Spleen (tissue), 11 donors: ENCODE results near the gene PITRM1. TPM values are rescaled to one million over a fixed set of nuclear protein-coding genes. Genes with fewer than 3 reads are reported as not detected.

Experiments
- DNase-seq: peaks from one replicate; pipeline ENCODE4 v3.0.0-alpha.2; 2020
- H3K27ac ChIP-seq, 8 donors: fragments of 200-600 bp; sonication (generic) in 7 of 8; 1 replicate in 4 of 8; 2 replicates in 4 of 8; pipeline versions ENCODE4 v1.5.0 to v1.8.0; 2016 to 2021; ENCODE audit warnings: inconsistent platforms in 4 of 8, mild to moderate bottlenecking in 4 of 8, moderate library complexity in 1 of 8
- H3K27me3 ChIP-seq, 7 donors: fragments of 200-600 bp; sonication (generic) in 6 of 7; replicated peaks in 1 of 7; 1 replicate in 4 of 7; 2 replicates in 3 of 7; pipeline versions ENCODE4 v1.5.0 to v1.8.0; 2016 to 2021; ENCODE audit warnings: inconsistent platforms in 3 of 7, mild to moderate bottlenecking in 1 of 7
- H3K36me3 ChIP-seq, 6 donors: fragments of 200-600 bp; sonication (generic) in 5 of 6; 1 replicate in 4 of 6; 2 replicates in 2 of 6; pipeline versions ENCODE4 v1.5.0 to v1.8.0; 2016 to 2021; ENCODE audit warnings: inconsistent platforms in 2 of 6
- H3K4me1 ChIP-seq, 6 donors: fragments of 200-600 bp; sonication (generic) in 5 of 6; 1 replicate in 3 of 6; 2 replicates in 3 of 6; pipeline versions ENCODE4 v1.5.0 to v1.8.0; 2016 to 2021; ENCODE audit warnings: inconsistent platforms in 3 of 6
- H3K4me3 ChIP-seq, 8 donors: fragments of 200-600 bp; sonication (generic) in 7 of 8; 1 replicate in 4 of 8; 2 replicates in 4 of 8; pipeline versions ENCODE4 v1.5.0 to v1.8.0; 2016 to 2021; ENCODE audit warnings: inconsistent platforms in 4 of 8, mild to moderate bottlenecking in 4 of 8, moderate library complexity in 2 of 8
- H3K9me3 ChIP-seq, 8 donors: fragments of 200-600 bp; sonication (generic) in 7 of 8; 1 replicate in 4 of 8; 2 replicates in 4 of 8; pipeline versions ENCODE4 v1.5.0 to v1.8.0; 2016 to 2021; ENCODE audit warnings: inconsistent platforms in 4 of 8
- POLR2A ChIP-seq, 3 donors: fragments of 450-650 bp; IDR thresholded peaks; one replicate each; pipeline ENCODE4 v1.5.1; 2017; ENCODE audit warnings: antibody characterized with exemption in 3 of 3, mild to moderate bottlenecking in 1 of 3
- POLR2AphosphoS5 ChIP-seq, 3 donors: sonication (generic); formaldehyde crosslinking; IDR thresholded peaks; one replicate each; pipeline ENCODE4 v1.5.1; 2017; ENCODE audit warnings: antibody characterized with exemption in 3 of 3
- WGBS, 5 donors: extraction: QIAGEN DNeasy Blood & Tissue Kit in 3 of 5; methylation state at CpG; one replicate each; pipeline versions ENCODE4 v1.1.5 to v1.1.7; 2013 to 2018; 5-methylcytosine and 5-hydroxymethylcytosine counted together
- intact Hi-C: fragments of 100-400 bp; cut with DNase I; formaldehyde crosslinking; loops from one replicate; pipeline ENCODE4 v1.15.0; 2023; ENCODE audit warnings: low total_unique reads
- polyA plus RNA-seq, 3 donors: library from polyadenylated mRNA; stranded (reverse); fragments of 200-250 nt; gene quantifications; one replicate each; pipeline ENCODE4 v1.2.1, GENCODE V29; 2013
- total RNA-seq, 7 donors: library from RNA; depleted of rRNA in 3 of 7; stranded (reverse); fragments of >200 nt in 3 of 7; fragmentation: NEBNext Ultra II Directional in 4 of 7; extraction: Animal tissue kit (Norgen Biotek cat#: 25700) in 4 of 7; gene quantifications; one replicate each; pipeline versions ENCODE4 v1.1.0 to v1.2.1, GENCODE V29; 2016 to 2021
- TF ChIP-seq, protein P1 (sequence below), 11 experiments: fragments of 200-600 bp in 7 of 11; fragments of 450-650 bp in 4 of 11; sonication (generic) in 4 of 11; IDR thresholded peaks in 8 of 11; conservative IDR thresholded peaks in 3 of 11; 1 replicate in 7 of 11; 2 replicates in 4 of 11; pipeline versions ENCODE4 v1.4.0 to v1.8.0; 2016 to 2021; ENCODE audit warnings: antibody characterized with exemption in 11 of 11, inconsistent platforms in 4 of 11, mild to moderate bottlenecking in 1 of 11
- donor health status: healthy with polysubstance abuse.
- donor health status: DM: no; HTN: no; CAD: no; lungs with moderate emphysema.
- donor health status: DM: no; HTN: no; CAD: no.
- donor health status: Bipolar disorder and iron deficiency.
- donor health status: healthy.
- donor health status: DM: no; HTN: no; CAD: no.
- donor health status: DM: yes; HTN: yes; CAD: no.

Gene PITRM1
- total and polyA plus RNA-seq, 10 donors = 38.5 to 63.2 (median 52.0) TPM

DNA sequence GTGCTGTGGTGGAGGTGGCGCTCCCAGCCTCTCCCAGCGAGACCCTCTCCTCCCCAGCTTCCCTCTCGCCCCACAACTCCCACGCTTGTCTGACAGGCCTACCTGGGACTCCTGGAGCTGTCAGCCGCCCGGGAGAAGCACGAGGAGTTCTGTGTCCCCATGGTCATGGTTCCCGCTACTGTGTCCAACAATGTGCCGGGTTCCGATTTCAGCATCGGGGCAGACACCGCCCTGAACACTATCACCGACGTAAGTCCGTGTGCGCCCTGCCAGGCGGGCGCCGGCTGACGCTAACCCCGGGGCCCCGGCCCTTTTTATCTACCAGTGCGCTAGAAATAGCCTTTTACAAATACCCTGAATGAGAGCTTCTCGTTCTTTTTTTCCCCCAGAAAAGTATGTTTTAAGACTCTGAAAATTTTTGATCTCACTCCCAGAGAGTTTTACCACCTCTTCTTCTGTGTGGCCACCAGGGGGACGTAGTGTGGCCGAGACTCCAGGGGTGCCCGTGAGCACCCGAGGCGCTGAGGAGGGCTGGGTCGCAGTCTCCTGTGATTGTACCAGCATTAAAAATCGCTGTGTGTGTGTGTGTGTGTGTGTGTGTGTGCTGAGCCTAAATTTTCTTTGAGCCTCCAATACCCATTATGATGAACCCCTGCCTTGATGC lies 52.7 kb downstream of the PITRM1 start:
- Histone ChIP-seq H3K27me3 (no peaks in the 10 kb centered on the region), H3K36me3 (peaks cover 0 to 90% (median 37%) of the 10 kb centered on the region in 6 donors), H3K27ac (no peak overlapping the region), H3K9me3 (no peaks in the 10 kb centered on the region), H3K4me1 (no peaks in the 10 kb centered on the region), H3K4me3 (no peak overlapping the region)
- TF ChIP-seq, protein P1, sequence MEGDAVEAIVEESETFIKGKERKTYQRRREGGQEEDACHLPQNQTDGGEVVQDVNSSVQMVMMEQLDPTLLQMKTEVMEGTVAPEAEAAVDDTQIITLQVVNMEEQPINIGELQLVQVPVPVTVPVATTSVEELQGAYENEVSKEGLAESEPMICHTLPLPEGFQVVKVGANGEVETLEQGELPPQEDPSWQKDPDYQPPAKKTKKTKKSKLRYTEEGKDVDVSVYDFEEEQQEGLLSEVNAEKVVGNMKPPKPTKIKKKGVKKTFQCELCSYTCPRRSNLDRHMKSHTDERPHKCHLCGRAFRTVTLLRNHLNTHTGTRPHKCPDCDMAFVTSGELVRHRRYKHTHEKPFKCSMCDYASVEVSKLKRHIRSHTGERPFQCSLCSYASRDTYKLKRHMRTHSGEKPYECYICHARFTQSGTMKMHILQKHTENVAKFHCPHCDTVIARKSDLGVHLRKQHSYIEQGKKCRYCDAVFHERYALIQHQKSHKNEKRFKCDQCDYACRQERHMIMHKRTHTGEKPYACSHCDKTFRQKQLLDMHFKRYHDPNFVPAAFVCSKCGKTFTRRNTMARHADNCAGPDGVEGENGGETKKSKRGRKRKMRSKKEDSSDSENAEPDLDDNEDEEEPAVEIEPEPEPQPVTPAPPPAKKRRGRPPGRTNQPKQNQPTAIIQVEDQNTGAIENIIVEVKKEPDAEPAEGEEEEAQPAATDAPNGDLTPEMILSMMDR (IDR thresholded peaks at IDR 0.05 in 8 of 11, conservative IDR thresholded peaks at IDR 0.05 in 3 of 11) = peak in 2 of 11 experiments; percentile 16 to 19
- TF ChIP-seq POLR2A (IDR thresholded peaks at IDR 0.05) (no peak), POLR2AphosphoS5 (IDR thresholded peaks at IDR 0.05) (no peak)
- DNase-seq = no peak
- intact Hi-C loops = no loop called here
- WGBS, 5 donors = 88 to 94% (median 93%) methylated on average over 31 of the region's 31 CpGs

DNA sequence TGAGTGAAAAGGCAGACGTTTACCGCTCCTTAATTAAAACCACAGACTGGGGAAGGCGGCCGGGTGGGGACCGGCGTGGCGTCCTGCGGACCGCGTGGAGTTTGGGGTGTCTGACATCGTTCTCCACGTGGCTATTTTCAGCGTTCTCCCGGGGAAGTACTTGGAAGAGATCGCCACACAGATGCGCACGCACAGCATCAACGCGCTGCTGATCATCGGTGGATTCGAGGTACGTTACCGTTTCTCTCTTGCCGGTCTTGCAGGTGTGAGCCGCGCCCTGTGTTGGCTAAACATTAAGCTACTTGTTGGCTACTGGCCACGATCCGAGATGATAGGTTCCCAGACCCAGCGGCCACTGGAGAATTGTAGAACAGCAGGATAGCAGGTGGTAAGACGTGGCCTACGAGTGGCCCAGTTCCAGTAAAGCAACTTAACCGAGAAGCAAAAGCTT lies 53.9 kb downstream of the PITRM1 start:
- TF ChIP-seq, protein P1 (IDR thresholded peaks at IDR 0.05 in 8 of 11, conservative IDR thresholded peaks at IDR 0.05 in 3 of 11) = no peak
- TF ChIP-seq POLR2AphosphoS5 (IDR thresholded peaks at IDR 0.05) = no peak
- no peak for TF ChIP-seq POLR2A (IDR thresholded peaks at IDR 0.05)
- H3K27me3 ChIP-seq = no peaks in the 10 kb centered on the region
- intact Hi-C loops = no loop called here
- no peak overlapping the region for H3K4me3 ChIP-seq
- WGBS, 5 donors = 91 to 94% (median 92%) methylated on average over 32 of the region's 32 CpGs
- H3K27ac ChIP-seq = no peak overlapping the region
- DNase-seq = no peak
- no peaks in the 10 kb centered on the region for H3K9me3 ChIP-seq
- H3K4me1 ChIP-seq = no peaks in the 10 kb centered on the region
- peaks cover 0 to 90% (median 41%) of the 10 kb centered on the region in 6 donors for H3K36me3 ChIP-seq

DNA sequence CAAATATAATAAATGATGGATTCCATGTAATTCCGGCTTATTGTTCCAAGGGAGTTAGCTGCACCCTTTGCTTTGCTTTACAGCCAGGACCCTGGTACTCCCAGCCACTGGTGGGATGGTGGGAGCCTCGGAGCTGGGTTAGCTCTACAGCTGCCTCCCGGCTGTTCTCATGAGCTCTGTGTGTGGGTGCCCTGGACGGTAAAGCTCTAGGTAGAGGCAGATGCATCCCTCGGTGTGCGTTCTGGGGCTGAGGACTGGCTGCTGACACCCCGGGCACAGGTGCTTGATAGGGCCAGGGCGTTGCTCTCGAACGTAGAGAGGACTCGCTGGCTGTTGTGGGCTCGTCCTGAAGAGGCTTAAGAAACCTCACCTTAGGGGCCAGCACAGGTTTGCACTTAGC lies 55.1 kb downstream of the PITRM1 start:
- intact Hi-C loops = no loop called here
- TF ChIP-seq, protein P1 (IDR thresholded peaks at IDR 0.05 in 8 of 11, conservative IDR thresholded peaks at IDR 0.05 in 3 of 11) = no peak
- TF ChIP-seq POLR2A (IDR thresholded peaks at IDR 0.05) = no peak
- TF ChIP-seq POLR2AphosphoS5 (IDR thresholded peaks at IDR 0.05) = no peak
- Histone ChIP-seq H3K4me1 (no peaks in the 10 kb centered on the region), H3K27ac (no peak overlapping the region), H3K27me3 (no peaks in the 10 kb centered on the region), H3K4me3 (no peak overlapping the region), H3K9me3 (no peaks in the 10 kb centered on the region), H3K36me3 (peaks cover 0 to 90% (median 38%) of the 10 kb centered on the region in 6 donors)
- no peak for DNase-seq
- WGBS, 5 donors = 91 to 98% (median 96%) methylated on average over 11 to 12 of the region's 12 CpGs

DNA sequence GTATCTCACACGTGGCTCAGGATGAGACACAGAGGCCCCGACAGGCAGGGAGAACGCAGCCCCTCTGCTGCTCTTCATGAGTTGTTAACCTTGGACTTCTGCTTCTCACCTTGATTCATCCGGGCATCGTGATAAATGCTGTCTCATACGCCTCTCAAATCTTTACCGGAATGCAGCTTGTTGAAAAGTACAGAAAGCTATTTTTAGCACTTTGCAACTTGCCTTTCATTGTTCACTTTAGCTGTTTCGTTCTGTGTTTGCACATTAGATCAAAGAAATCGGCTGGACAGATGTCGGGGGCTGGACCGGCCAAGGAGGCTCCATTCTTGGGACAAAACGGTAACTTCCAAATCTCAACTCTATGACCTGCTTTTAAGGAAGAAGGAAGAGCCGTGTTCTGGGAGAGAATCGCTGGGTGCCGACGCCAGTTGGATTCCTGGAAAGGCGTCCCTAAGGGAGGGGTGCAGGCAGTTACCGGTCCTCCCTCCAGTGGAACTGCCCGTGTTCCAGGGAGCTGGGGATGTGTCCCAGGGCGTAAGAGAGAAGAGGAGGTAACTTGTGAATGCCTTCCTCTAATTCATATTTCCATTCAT lies 56.0 kb downstream of the PITRM1 start:
- 78 to 86% (median 81%) methylated on average over 20 of the region's 20 CpGs for WGBS, 5 donors
- intact Hi-C loops = no loop called here
- peaks cover 0 to 91% (median 41%) of the 10 kb centered on the region in 6 donors for H3K36me3 ChIP-seq

More for the DNA sequence above, 56.0 kb downstream of the PITRM1 start:
- TF ChIP-seq POLR2A (IDR thresholded peaks at IDR 0.05) (no peak), POLR2AphosphoS5 (IDR thresholded peaks at IDR 0.05) (no peak)
- TF ChIP-seq, protein P1 (IDR thresholded peaks at IDR 0.05 in 8 of 11, conservative IDR thresholded peaks at IDR 0.05 in 3 of 11) = no peak
- Histone ChIP-seq H3K4me3 (no peak overlapping the region), H3K9me3 (no peaks in the 10 kb centered on the region), H3K27me3 (no peaks in the 10 kb centered on the region), H3K27ac (no peak overlapping the region), H3K4me1 (no peaks in the 10 kb centered on the region)
- no peak for DNase-seq
